Activated CD4-positive, CD25-positive, alpha-beta regulatory T cell treated with anti-CD3 and anti-CD28 coated beads, Interleukin-2, amount 50 U/mL, for 16 hours (primary cell): Measurements from ENCODE around the gene SLC43A1.
A peak's percentile ranks its signal among the peaks of the same experiment; 100 is the strongest.

ENCODE experiments used
- DNase-seq: peaks from one replicate; pipeline ENCODE4 v3.0.0-alpha.2; 2020; ENCODE audit warnings: low read depth, low spot score

Gene SLC43A1

DNA sequence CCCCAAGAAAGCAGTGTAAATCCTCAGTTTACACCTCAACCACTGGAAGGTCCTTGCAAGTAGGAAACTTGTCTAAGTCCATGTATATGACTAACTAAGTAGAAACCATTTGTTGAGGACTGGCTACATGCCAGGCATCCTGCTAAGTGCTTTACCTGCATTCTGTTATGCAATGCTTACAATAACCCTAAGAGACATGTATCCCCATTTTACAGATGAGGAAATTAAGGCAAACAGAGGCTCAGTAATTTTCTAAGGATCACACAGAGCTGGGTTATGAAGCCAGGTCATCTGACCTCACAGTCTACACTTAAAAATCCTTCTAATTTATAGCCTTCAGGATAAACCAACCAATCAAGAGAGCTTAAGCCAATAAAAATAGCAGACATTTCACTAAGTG is 13.5 kb upstream of the SLC43A1 start:
- no peak for DNase-seq

- peak; percentile 37 for DNase-seq
Observed at GRCh38 chr11:57527056-57527631, 11.6 kb upstream of the SLC43A1 start.

GRCh38 chr11:57523419-57523818 is 7.9 kb upstream of the SLC43A1 start:
- no peak for DNase-seq

GRCh38 chr11:57521116-57521515 is 5.6 kb upstream of the SLC43A1 start:
- no peak for DNase-seq

GRCh38 chr11:57516061-57516443 is 550 bp upstream of the SLC43A1 start:
- no peak for DNase-seq

- peak; percentile 13 for DNase-seq
Observed at GRCh38 chr11:57514538-57515331, 767 bp downstream of the SLC43A1 start.

DNA sequence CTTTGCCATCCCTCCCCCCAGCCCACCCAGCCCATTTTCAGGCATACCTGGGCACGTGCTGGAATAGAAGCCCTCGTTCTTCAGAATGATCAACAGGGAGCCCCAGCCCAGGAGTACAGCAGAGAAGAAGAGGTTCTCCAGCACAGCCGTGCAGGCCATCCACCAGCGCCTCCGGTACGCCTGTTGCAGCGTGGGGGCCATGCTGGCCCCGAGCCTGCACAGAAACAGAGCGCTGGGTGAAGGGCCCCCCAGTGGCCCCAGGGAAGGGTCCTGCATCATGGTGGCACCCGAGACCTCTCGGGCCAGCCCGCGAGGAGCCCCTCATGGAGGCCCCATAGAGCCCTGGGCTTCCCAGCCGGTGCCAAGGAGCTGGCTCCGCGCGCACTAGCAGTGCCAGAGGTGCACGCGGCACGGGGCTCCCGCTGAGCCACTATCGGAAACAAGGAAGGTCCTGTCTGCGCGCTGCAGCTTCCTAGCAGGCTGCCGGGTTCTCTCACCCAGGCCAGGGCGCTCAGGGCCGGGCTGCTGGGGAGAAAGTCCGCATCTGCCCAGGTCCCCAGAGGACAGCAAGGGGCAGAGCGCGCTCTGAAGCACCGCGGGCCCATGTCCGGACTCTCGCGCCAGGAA is 1.5 kb downstream of the SLC43A1 start:
- DNase-seq = no peak

- no peak for DNase-seq
Observed at GRCh38 chr11:57513452-57513795, 2.1 kb downstream of the SLC43A1 start.

- DNase-seq = no peak
Observed at GRCh38 chr11:57512646-57513451, 2.7 kb downstream of the SLC43A1 start.

DNA sequence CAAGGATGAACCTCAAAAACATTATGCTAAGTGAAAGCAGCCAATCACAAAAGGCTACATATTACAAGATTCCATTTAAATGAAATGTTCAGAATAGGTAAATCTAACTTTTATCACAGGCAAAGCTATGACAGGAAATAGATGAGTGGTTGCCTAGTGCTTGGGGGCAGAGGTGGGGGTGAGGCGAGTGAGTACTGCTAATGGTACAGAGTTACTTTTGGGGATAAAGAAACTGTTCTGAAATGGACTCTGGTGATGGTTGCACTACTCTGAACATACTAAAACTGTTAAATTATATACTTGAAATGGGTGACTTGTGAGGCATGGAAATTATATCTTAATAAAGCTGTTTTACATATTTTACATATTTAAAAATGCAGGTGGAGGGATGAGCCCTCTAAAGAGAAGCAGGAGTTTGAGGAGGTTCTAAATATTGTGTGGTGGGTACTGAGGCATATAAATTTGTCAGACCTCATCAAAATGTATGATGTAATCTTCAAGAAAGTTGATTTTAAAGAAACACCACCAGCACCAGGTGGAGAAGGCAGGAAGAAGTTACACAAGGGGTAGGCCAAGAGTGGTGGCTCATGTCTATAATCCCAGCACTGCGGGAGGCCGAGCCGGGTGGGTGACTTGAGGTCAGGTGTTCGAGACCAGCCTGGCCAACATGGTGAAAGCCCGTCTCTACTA is 3.6 kb downstream of the SLC43A1 start:
- no peak for DNase-seq

DNA sequence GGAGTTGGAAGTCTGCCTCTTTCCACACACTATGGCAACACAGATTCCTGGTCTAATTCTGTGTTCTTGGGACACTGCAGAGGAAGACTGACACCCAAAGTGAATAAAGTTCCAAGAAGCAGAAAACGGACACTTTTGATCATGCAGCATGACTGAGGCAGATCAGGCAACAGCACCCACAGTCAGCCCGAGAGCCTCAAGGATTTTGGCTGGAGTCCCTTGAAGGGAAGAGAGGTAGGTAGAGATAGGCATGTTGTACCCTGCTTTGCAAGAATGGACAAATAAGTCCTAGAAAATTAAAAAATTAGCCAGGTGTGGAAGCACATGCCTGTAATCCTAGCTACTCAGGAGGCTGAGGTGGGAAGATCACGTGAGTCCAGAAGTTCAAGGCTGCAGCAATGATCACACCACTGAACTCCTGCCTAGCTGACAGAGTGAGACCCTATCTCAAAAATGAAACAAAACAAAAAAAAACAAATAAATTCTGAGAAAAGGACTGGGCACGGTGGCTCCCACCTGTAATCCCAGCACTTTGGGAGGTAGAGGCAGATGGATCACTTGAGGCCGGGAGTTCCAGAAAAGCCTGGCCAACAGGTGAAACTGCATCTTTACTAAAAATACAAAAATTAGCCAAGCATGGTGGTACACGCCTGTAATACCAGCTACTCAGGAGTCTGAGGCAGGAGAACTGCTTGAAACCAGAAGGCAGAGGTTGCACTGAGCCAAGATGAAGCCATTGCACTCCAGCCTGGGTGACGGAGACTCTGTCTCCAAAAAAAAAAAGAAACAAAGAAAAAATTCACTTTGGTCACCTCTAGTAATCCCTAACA is 6.9 kb downstream of the SLC43A1 start:
- DNase-seq = no peak

DNA sequence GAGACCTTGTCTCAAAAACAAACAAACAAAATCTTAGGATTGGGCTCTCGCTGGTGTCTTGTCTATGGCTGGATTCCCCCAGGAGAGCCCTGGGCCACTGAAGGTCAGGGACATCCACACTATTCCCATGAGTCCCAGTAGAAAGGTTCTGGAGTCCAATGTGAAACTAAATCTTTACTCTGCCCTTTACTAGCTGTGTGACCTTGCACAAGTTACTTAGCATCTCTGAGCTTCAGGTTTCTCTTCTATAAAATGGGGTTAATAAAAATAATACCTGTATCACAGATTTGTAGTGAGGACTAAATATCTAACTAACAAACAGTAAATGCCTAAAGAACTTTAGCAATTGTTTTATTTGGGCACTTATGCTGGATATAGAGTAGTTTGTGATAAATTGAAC is 9.0 kb downstream of the SLC43A1 start:
- no peak for DNase-seq

DNA sequence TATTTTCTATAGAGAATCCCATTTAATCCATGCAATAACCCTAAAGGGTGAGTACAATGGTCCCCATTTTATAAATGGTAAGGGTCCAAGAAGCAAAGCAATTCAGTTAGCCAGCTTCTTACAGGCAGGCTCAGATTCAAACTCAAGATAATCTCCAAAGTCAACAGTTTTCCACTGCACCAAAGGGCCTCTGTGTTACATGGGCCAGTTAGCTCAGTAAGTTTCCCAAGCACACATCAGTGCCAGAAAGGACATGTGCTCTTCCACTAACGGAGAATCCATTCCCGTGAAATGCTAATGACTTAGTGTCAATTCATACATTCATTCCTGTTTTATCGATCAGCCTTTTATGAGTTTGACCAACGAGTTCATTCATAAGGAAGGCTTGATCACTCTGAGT is 11.0 kb downstream of the SLC43A1 start:
- DNase-seq = no peak

DNA sequence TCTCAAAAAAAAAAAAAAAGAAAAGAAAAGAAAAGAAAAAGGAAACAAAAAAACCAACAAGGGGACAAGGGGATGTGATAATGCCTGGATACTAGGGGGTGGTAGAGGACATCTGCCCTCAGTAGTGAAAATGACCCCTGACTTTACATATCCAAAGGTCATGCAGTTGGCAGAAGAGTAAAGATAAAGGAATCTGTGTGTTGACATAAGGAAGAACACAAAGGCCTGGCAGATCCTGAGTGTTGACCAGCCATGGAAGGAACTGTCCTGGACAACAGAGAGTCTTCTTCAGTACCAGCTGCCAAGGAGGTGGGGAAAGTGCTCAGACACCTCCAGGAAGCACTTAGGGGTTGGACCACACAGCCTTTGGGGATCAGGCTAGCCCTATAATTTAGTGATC is 12.6 kb downstream of the SLC43A1 start:
- DNase-seq = no peak

GRCh38 chr11:57502376-57502775 is 13.1 kb downstream of the SLC43A1 start:
- no peak for DNase-seq

DNA sequence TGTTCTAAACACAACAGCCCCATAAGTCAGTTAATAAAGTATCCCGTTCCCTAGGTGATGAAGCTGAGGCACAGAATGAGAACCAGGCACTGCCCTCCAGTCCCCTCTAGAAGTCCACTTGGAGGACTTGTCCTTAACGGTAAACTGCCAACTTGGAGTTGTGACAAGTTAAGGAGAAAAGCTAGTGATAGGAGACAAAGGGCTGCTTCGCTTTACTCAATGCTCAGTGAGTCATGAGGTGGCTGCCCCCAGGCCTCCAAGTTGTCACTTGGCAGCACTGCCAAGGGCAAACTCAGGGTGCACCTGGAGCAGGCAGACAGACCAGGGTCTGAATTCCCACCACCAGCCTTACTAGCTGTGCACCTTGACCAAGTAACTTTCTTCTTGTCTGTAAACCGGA is 13.5 kb downstream of the SLC43A1 start:
- no peak for DNase-seq

- no peak for DNase-seq
Observed at GRCh38 chr11:57500926-57501325, 14.6 kb downstream of the SLC43A1 start.

DNA sequence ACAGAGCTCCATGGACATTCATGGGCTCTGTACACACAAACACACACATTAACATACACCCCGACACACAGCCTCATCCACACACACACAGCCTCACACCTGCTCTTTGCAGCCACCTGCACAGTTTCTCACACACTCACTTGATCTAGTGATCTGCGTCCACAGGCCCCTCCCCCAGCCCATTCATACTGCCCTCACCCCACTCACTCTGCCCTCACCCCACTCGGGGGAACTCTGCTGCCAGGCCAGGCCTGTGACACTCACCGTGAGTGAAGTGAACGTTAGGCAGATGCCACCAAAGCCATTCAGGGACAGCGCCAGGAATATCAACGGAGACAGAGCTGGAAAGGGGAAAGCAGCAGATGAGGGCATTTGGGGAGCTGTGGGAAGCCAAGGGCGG is 15.0 kb downstream of the SLC43A1 start:
- no peak for DNase-seq

- no peak for DNase-seq
Observed at GRCh38 chr11:57499983-57500461, 15.5 kb downstream of the SLC43A1 start.

DNA sequence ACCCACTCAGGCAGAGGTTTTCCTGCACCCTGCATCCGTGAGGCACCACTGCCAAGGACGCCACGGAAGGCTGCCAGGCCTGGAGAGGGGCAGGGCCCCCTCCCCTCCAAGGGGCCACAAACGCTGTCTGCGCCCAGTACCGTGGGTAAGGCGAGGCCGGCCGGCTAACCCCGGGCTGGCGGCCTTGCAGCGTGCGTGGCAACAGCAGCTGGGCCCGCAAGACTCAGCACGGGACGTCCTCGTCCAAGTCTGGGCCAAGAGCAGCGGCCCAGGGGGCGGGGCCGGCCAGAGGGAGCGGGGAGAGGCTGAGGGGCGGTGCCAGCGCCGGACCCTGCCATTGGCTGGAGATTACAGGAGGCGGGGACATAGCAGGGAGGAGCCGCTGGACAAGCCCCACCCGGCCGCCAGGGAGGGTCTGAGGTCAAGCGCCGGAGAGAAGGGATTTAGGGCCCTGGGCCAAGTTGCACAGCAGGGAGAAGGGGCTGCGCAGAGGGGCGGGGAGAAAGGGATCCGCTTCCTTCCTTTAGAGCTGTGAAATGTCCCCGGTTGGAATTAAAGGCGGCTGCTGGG is 16.0 kb downstream of the SLC43A1 start:
- DNase-seq = no peak
